NCI-H510A treated with DMSO at 0.1 percent for 48 hours (cell line): Measurements from ENCODE around the gene GRM8.
A peak's percentile ranks its signal among the peaks of the same experiment; 100 is the strongest.
"Not testable (repeated sequence)": the region's sequence is repeated elsewhere in the genome, so short reads cannot be mapped to it uniquely, and the experiment has no call there.

Source experiments
- DNase-seq: peaks from one replicate; lab custom pipeline; 2025; lab: John Stamatoyannopoulos, UW

The GRM8 gene

GRCh38 chr7:127029823-127030222 is 222.9 kb downstream of the GRM8 start:
- DNase-seq: no peak

- DNase-seq: no peak
These were observed 230.9 kb downstream of the GRM8 start for GRCh38 chr7:127021857-127022256.

- DNase-seq: no peak
These were observed 231.6 kb downstream of the GRM8 start for GRCh38 chr7:127021019-127021738.

GRCh38 chr7:127018889-127019288 is 233.9 kb downstream of the GRM8 start:
- DNase-seq: no peak

- no peak for DNase-seq
These were observed 235.5 kb downstream of the GRM8 start for GRCh38 chr7:127017196-127017595.

GRCh38 chr7:127000725-127001124 is 252.0 kb downstream of the GRM8 start:
- no peak for DNase-seq

- peak; percentile 12 for DNase-seq
These were observed 256.1 kb downstream of the GRM8 start for GRCh38 chr7:126996659-126997058.

- no peak for DNase-seq
These were observed 259.0 kb downstream of the GRM8 start for GRCh38 chr7:126993626-126994213.

GRCh38 chr7:126988022-126988421 is 264.7 kb downstream of the GRM8 start:
- no peak for DNase-seq

- DNase-seq: no peak
These were observed 273.0 kb downstream of the GRM8 start for GRCh38 chr7:126979722-126980121.

- no peak for DNase-seq
These were observed 273.9 kb downstream of the GRM8 start for GRCh38 chr7:126978865-126979264.

- no peak for DNase-seq
These were observed 279.7 kb downstream of the GRM8 start for GRCh38 chr7:126973066-126973465.

- DNase-seq: no peak
These were observed 280.2 kb downstream of the GRM8 start for GRCh38 chr7:126972571-126972970.

- no peak for DNase-seq
These were observed 293.1 kb downstream of the GRM8 start for GRCh38 chr7:126959649-126960048.

- DNase-seq: no peak
These were observed 294.4 kb downstream of the GRM8 start for GRCh38 chr7:126958367-126958766.

- DNase-seq: no peak
These were observed 295.3 kb downstream of the GRM8 start for GRCh38 chr7:126957443-126957842.

GRCh38 chr7:126953461-126953860 is 299.3 kb downstream of the GRM8 start:
- no peak for DNase-seq

- no peak for DNase-seq
These were observed 304.1 kb downstream of the GRM8 start for GRCh38 chr7:126948664-126949063.

GRCh38 chr7:126940723-126941307 is 311.9 kb downstream of the GRM8 start:
- DNase-seq: no peak

- DNase-seq: no peak
These were observed 315.6 kb downstream of the GRM8 start for GRCh38 chr7:126937171-126937570.

- DNase-seq: no peak
These were observed 321.2 kb downstream of the GRM8 start for GRCh38 chr7:126931581-126931980.

- DNase-seq: no peak
These were observed 322.6 kb downstream of the GRM8 start for GRCh38 chr7:126930166-126930565.

- no peak for DNase-seq
These were observed 328.3 kb downstream of the GRM8 start for GRCh38 chr7:126924477-126924876.

- not testable (repeated sequence) for DNase-seq
These were observed 341.1 kb downstream of the GRM8 start for GRCh38 chr7:126911627-126912026.
